H9 (cell line): ENCODE measurements around the gene OSBPL2. TPM values are rescaled to one million over a fixed set of nuclear protein-coding genes. Genes with fewer than 3 reads are reported as not detected.

Experiments
- DNase-seq: peaks from one replicate; pipeline ENCODE4 v3.0.0-alpha.2; 2017
- H2AFZ ChIP-seq: one replicate; pipeline ENCODE4 v1.6.1; 2013; ENCODE audit warnings: mild to moderate bottlenecking, low read length, control low read depth, moderate library complexity
- H2AK5ac ChIP-seq: 2 replicates; pipeline ENCODE4 v1.6.1; 2013; ENCODE audit warnings: low read length, control low read depth, mixed read lengths; ENCODE audit not compliant: insufficient read length
- H2BK120ac ChIP-seq: one replicate; pipeline ENCODE4 v1.6.1; 2013; ENCODE audit warnings: low read depth, mild to moderate bottlenecking, low read length, control low read depth, inconsistent platforms; ENCODE audit not compliant: poor library complexity, severe bottlenecking
- H2BK12ac ChIP-seq: 2 replicates; pipeline ENCODE4 v1.6.1; 2013; ENCODE audit warnings: low read length, control low read depth, mixed read lengths, low read depth; ENCODE audit not compliant: insufficient read length
- H2BK15ac ChIP-seq: 2 replicates; pipeline ENCODE4 v1.6.1; 2013; ENCODE audit warnings: low read depth, low read length, control low read depth
- H2BK20ac ChIP-seq: one replicate; pipeline ENCODE4 v1.6.1; 2013; ENCODE audit warnings: low read depth, mild to moderate bottlenecking, low read length, control low read depth, inconsistent platforms; ENCODE audit not compliant: poor library complexity, severe bottlenecking
- H2BK5ac ChIP-seq: 2 replicates; pipeline ENCODE4 v1.6.1; 2013; ENCODE audit warnings: low read length, control low read depth, mixed read lengths; ENCODE audit not compliant: insufficient read length
- H3K14ac ChIP-seq: 2 replicates; pipeline ENCODE4 v1.6.1; 2013; ENCODE audit warnings: low read length, control low read depth; ENCODE audit not compliant: insufficient read depth
- H3K18ac ChIP-seq: 2 replicates; pipeline ENCODE4 v1.6.1; 2013; ENCODE audit warnings: low read depth, mild to moderate bottlenecking, mixed read lengths, low read length, control low read depth; ENCODE audit not compliant: insufficient read length
- H3K23ac ChIP-seq: 2 replicates; pipeline ENCODE4 v1.6.1; 2013; ENCODE audit warnings: low read length, control low read depth, mixed read lengths, low read depth; ENCODE audit not compliant: insufficient read length
- H3K23me2 ChIP-seq: 2 replicates; pipeline ENCODE4 v1.6.1; 2013; ENCODE audit warnings: low read depth, mild to moderate bottlenecking, mixed read lengths, low read length, control low read depth; ENCODE audit not compliant: insufficient read length, poor library complexity, severe bottlenecking
- H3K27ac ChIP-seq: 2 replicates; pipeline ENCODE4 v1.5.1; 2013; ENCODE audit warnings: low read length, control low read depth, mixed read lengths, low read depth; ENCODE audit not compliant: insufficient read length
- H3K27me3 ChIP-seq: 2 replicates; pipeline ENCODE4 v1.6.1; 2013; ENCODE audit warnings: low read length, control low read depth, inconsistent platforms; ENCODE audit not compliant: insufficient read depth
- H3K4ac ChIP-seq: 2 replicates; pipeline ENCODE4 v1.6.1; 2013; ENCODE audit warnings: low read depth, mild to moderate bottlenecking, control low read depth, inconsistent platforms, low read length, moderate library complexity
- H3K4me1 ChIP-seq: 2 replicates; pipeline ENCODE4 v1.6.1; 2013; ENCODE audit warnings: low read length, control low read depth, inconsistent platforms; ENCODE audit not compliant: insufficient read depth
- H3K4me2 ChIP-seq: 2 replicates; pipeline ENCODE4 v1.6.1; 2013; ENCODE audit warnings: low read length, control low read depth, mixed read lengths; ENCODE audit not compliant: insufficient read length, insufficient read depth
- H3K56ac ChIP-seq: 2 replicates; pipeline ENCODE4 v1.6.1; 2013; ENCODE audit warnings: low read depth, mild to moderate bottlenecking, mixed read lengths, low read length, control low read depth; ENCODE audit not compliant: insufficient read length
- H3K79me1 ChIP-seq: 2 replicates; pipeline ENCODE4 v1.6.1; 2013; ENCODE audit warnings: low read depth, mild to moderate bottlenecking, moderate library complexity, low read length, control low read depth, inconsistent platforms; ENCODE audit not compliant: insufficient read depth, poor library complexity, severe bottlenecking
- H3K79me2 ChIP-seq: 2 replicates; pipeline ENCODE4 v1.6.1; 2013; ENCODE audit warnings: low read length, control low read depth, inconsistent platforms; ENCODE audit not compliant: insufficient read depth
- H3K9ac ChIP-seq: 2 replicates; pipeline ENCODE4 v1.6.1; 2013; ENCODE audit warnings: low read length, control low read depth, mixed read lengths; ENCODE audit not compliant: insufficient read length; ENCODE audit errors: extremely low read depth
- H3K9me3 ChIP-seq: one replicate; pipeline ENCODE4 v1.6.1; 2013; ENCODE audit warnings: low read depth, low read length, inconsistent platforms; ENCODE audit not compliant: control insufficient read depth
- H3T11ph ChIP-seq: one replicate; pipeline ENCODE4 v1.6.1; 2013; ENCODE audit warnings: mild to moderate bottlenecking, low read length, control low read depth, inconsistent platforms
- H4K20me1 ChIP-seq: one replicate; pipeline ENCODE4 v1.6.1; 2013; ENCODE audit not compliant: control insufficient read depth, insufficient read length, insufficient read depth
- H4K5ac ChIP-seq: 2 replicates; pipeline ENCODE4 v1.6.1; 2013; ENCODE audit warnings: low read depth, mild to moderate bottlenecking, mixed read lengths, low read length, control low read depth; ENCODE audit not compliant: insufficient read length
- H4K8ac ChIP-seq: replicated peaks from 2 replicates; pipeline ENCODE4 v1.6.1; 2013; ENCODE audit warnings: low read length, control low read depth, mixed read lengths, low read depth; ENCODE audit not compliant: insufficient read length
- H4K91ac ChIP-seq: 2 replicates; pipeline ENCODE4 v1.6.1; 2013; ENCODE audit warnings: low read depth, mild to moderate bottlenecking, moderate library complexity, mixed read lengths, low read length, control low read depth; ENCODE audit not compliant: insufficient read length
- H3K27ac Mint-ChIP-seq, 3 experiments: 2 replicates in 2 of 3; 3 replicates in 1 of 3; pipeline ENCODE4 v1.8.0; 2020 to 2021; ENCODE audit warnings: mixed read lengths in 3 of 3, mild to moderate bottlenecking in 1 of 3, moderate library complexity in 1 of 3
- H3K27me3 Mint-ChIP-seq: 2 replicates; pipeline ENCODE4 v1.8.0; 2021; ENCODE audit warnings: low read depth, mild to moderate bottlenecking, moderate library complexity, mixed read lengths
- H3K36me3 Mint-ChIP-seq, 3 experiments: 2 replicates in 2 of 3; 3 replicates in 1 of 3; pipeline ENCODE4 v1.8.0; 2020 to 2021; ENCODE audit warnings: low read depth in 3 of 3, mixed read lengths in 3 of 3; ENCODE audit not compliant: insufficient read depth in 1 of 3
- H3K4me1 Mint-ChIP-seq, 2 experiments: 2 replicates each; pipeline ENCODE4 v1.8.0; 2020; ENCODE audit warnings: mixed read lengths in 2 of 2
- H3K4me3 Mint-ChIP-seq, 2 experiments: 2 replicates in 1 of 2; 3 replicates in 1 of 2; pipeline ENCODE4 v1.8.0; 2020 to 2021; ENCODE audit warnings: mild to moderate bottlenecking in 2 of 2, mixed read lengths in 2 of 2, moderate library complexity in 1 of 2
- H3K9me3 Mint-ChIP-seq, 2 experiments: 2 replicates in 1 of 2; 3 replicates in 1 of 2; pipeline ENCODE4 v1.8.0; 2020; ENCODE audit warnings: mild to moderate bottlenecking in 2 of 2, mixed read lengths in 2 of 2, moderate library complexity in 1 of 2
- CTCF ChIP-seq: fragments of 200-600 bp; sonication (generic); conservative IDR thresholded peaks from 3 replicates; pipeline ENCODE4 v1.8.0; 2021; ENCODE audit warnings: antibody characterized with exemption, mild to moderate bottlenecking
- WGBS: extraction: QIAGEN DNeasy Blood & Tissue Kit; methylation state at CpG from one replicate; pipeline ENCODE4 v1.1.7; 2013; ENCODE audit warnings: missing lambda C conversion rate, low lambda C conversion rate, mixed read lengths; ENCODE audit not compliant: insufficient read length; ENCODE audit errors: extremely low coverage; 5-methylcytosine and 5-hydroxymethylcytosine counted together
- total RNA-seq: library from RNA; stranded (reverse); gene quantifications from 2 replicates; pipeline ENCODE4 v1.2.1, GENCODE V29; 2021

The OSBPL2 gene
- total RNA-seq, 1 experiment from 2014 or later: 47.3 TPM

GRCh38 chr20:62244644-62245108 lies 6.4 kb downstream of the OSBPL2 start:
- Histone ChIP-seq H4K91ac (no peak overlapping the region), H3K18ac (no peak overlapping the region), H3K56ac (no peak overlapping the region), H3K79me2 (peaks cover 17% of the 10 kb centered on the region; the same call in 1 of the 2 replicates), H3T11ph (no peak overlapping the region), H3K23me2 (no peaks in the 10 kb centered on the region), H2BK15ac (no peak overlapping the region), H2AFZ (no peak overlapping the region), H4K5ac (no peak overlapping the region), H3K4me2 (no peak overlapping the region), H2BK5ac (no peak overlapping the region), H3K23ac (no peak overlapping the region), H3K9ac (no peak overlapping the region), H3K27ac (no peak overlapping the region), H4K8ac (no peak overlapping the region), H3K4ac (no peak overlapping the region), H3K9me3 (no peaks in the 10 kb centered on the region), H3K14ac (no peak overlapping the region), H2BK20ac (no peak overlapping the region), H3K79me1 (peaks cover 5% of the 10 kb centered on the region), H4K20me1 (no peaks in the 10 kb centered on the region), H3K4me1 (no peaks in the 10 kb centered on the region; the same call in 1 of the 2 replicates), H3K27me3 (no peaks in the 10 kb centered on the region), H2AK5ac (no peak overlapping the region), H2BK12ac (no peak overlapping the region), H2BK120ac (no peak overlapping the region)
- no peaks in the 10 kb centered on the region for H3K27me3 Mint-ChIP-seq
- no CpG with 5 or more reads among the region's 17 CpGs for WGBS
- peak overlapping the region in 1 of 3 experiments; percentile 61; a peak in 1 of 7 replicates for H3K27ac Mint-ChIP-seq
- TF ChIP-seq CTCF: no peak
- H3K4me3 Mint-ChIP-seq: no peak overlapping the region
- no peaks in the 10 kb centered on the region; a peak in 1 of 5 replicates for H3K9me3 Mint-ChIP-seq
- DNase-seq: no peak
- peaks cover 20 to 22% of the 10 kb centered on the region in 2 experiments for H3K4me1 Mint-ChIP-seq
- peaks cover 0 to 20% (median 15%) of the 10 kb centered on the region in 3 experiments; a peak in 5 of 7 replicates for H3K36me3 Mint-ChIP-seq
